RWPE1 (cell line): ENCODE data around the gene HDAC8.

Experiments
- CTCF ChIA-PET: fragments of 350-600 bp; sonication (Branson Sonifier 250); formaldehyde crosslinking; extraction: SDS; loops from one replicate; lab custom pipeline; 2021; lab: Yijun Ruan, JAX
- POLR2A ChIA-PET: fragments of 400-600 bp; formaldehyde crosslinking; extraction: SDS; loops from one replicate; lab custom pipeline; 2020; ENCODE audit warnings: antibody characterized with exemption; ENCODE audit not compliant: low non-redundant PET; lab: Yijun Ruan, JAX
- DNase-seq: peaks from one replicate; pipeline ENCODE4 v3.0.0; 2012; ENCODE audit warnings: low spot score
- H3K27ac ChIP-seq: fragments of 450-650 bp; 2 replicates; pipeline ENCODE4 v1.5.1; 2017
- TF ChIP-seq, protein P1 (sequence below): fragments of 450-650 bp; conservative IDR thresholded peaks from 2 replicates; pipeline ENCODE4 v1.5.1; 2017; ENCODE audit warnings: low read depth, mild to moderate bottlenecking

The HDAC8 gene

DNA sequence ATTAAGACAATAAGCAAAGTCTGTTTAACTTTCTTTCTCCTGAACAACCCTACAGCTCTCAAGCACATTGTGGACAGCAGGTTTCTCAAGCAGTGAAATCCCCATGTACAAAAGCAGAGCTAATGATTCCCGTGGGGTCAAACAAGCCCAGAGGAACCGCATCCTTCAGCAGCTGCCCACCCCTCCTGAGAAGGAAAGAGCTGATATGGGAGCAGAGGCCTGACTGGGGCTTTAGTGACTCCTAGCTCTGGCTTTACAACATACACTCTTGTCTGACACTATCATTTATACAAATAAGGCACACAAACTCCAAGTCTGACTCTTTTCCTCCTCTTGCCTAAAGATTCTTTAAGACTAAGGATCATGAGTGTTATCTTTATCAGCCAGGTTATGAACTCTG is 32.8 kb downstream of the HDAC8 start:
- H3K27ac ChIP-seq: no peak overlapping the region
- TF ChIP-seq, protein P1, sequence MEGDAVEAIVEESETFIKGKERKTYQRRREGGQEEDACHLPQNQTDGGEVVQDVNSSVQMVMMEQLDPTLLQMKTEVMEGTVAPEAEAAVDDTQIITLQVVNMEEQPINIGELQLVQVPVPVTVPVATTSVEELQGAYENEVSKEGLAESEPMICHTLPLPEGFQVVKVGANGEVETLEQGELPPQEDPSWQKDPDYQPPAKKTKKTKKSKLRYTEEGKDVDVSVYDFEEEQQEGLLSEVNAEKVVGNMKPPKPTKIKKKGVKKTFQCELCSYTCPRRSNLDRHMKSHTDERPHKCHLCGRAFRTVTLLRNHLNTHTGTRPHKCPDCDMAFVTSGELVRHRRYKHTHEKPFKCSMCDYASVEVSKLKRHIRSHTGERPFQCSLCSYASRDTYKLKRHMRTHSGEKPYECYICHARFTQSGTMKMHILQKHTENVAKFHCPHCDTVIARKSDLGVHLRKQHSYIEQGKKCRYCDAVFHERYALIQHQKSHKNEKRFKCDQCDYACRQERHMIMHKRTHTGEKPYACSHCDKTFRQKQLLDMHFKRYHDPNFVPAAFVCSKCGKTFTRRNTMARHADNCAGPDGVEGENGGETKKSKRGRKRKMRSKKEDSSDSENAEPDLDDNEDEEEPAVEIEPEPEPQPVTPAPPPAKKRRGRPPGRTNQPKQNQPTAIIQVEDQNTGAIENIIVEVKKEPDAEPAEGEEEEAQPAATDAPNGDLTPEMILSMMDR: no peak
- CTCF ChIA-PET: no interaction called here
- POLR2A ChIA-PET: no interaction called here
- no peak for DNase-seq

DNA sequence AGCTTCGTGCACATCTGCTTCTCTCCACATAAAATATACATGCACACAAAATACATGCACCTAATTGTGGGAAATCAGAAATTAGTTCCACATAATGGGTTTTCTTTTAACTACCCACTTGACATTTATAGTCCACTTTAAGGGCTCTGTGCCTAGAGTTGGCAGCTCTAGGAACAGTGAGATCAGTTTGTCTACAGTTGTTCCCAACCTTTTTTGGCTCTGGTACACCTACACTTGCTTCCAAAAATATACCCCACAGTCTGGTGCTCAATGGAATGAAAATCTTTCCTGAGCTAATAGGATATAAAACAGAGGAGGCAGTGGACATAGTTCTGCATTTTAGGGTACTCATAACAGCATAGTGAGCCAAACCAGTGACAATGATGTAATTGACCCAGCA is 36.1 kb downstream of the HDAC8 start:
- ChIA-PET CTCF (no interaction called here), POLR2A (interaction anchor here (0.9 kb wide), 1 partner anchor 260 kb away, joined by 3 read pairs; the partner anchor contains the start of gene RPS4X)
- TF ChIP-seq, protein P1: no peak
- no peak overlapping the region for H3K27ac ChIP-seq
- no peak for DNase-seq

DNA sequence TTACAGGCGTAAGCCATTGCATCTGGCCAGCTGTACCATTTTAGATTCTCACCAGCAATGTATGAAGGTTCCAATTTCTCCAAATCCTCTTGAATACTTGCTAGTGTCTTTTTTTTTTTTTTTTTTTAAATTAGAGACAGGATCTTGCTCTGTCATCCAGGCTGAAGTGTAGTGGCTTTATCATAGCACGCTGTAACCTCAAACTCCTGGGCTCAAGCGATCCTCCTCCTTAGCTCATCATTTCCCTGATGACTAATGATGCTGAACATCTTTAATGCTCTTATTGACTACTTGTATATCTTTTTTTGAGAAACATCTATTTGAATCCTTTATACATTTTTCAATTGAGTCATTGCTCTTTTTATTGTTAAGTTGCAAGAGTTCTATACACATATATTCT is 40.3 kb downstream of the HDAC8 start:
- ChIA-PET CTCF (no interaction called here), POLR2A (no interaction called here)
- no peak for DNase-seq
- H3K27ac ChIP-seq: no peak overlapping the region
- TF ChIP-seq, protein P1: no peak

DNA sequence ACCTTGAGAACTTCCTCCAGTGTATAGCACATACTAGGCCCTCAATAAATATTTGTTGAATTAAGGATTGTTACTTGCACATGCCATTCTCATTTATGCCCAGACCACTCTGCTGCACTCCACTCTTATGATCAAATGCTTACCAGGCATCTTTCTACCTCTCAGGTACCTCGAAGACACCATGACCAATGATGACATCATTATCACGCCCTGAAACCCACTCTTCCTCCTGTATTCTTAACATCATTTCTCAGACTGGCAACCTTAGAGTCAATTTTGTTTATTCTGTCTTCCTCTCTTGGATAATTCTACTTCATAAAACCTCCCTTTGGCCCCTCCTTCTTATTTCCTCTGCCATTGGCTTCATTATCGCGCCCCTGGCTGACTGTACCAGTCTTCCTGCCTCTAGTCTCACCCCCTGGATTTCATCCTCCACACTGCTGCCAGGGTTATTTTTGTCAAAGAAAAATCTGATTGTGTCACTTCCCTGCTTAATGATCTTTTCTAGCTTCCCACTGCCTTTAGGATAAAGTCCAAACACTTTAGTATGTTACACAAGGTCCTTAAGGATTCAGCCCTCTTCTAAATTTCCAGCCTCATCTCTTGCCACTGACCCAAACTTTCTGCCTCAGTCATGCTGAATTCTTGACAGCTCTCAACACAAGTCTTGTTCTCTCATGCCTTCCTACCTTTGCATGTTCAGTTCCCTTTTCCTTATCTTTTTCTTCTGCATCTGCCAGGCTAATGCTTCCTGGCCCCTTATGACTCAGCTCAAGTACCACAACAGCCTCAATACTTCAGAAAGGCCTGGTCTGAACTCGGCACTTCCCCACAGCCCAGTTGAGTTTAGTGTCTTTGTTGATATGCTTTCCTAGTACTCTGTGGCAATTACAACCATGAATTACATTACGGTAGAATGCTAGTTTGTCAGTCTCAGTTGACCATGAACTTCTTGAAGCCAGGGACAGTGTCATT is 45.8 kb downstream of the HDAC8 start:
- DNase-seq: no peak
- ChIA-PET CTCF (no interaction called here), POLR2A (no interaction called here)
- no peak overlapping the region for H3K27ac ChIP-seq
- TF ChIP-seq, protein P1: no peak

DNA sequence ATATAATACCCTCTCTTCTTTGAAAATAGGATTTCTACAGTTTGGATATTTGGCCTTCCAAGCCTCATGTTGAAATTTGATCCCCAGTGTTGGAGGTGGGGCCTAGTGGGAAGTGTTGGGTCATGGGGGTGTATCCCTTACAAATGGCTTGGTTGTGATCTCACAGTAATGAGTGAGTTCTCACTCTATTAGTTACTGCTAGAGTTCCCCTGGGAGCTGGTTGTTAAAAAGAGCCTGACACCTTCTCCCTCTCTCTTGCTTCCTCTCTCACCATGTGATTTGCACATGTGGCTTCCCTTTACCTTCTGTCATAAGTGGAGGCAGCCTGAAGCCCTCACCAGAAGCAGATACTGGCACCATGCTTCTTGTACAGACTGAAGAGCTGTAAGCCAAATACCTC is 73.9 kb downstream of the HDAC8 start:
- ChIA-PET CTCF (no interaction called here), POLR2A (no interaction called here)
- TF ChIP-seq, protein P1: no peak
- H3K27ac ChIP-seq: no peak overlapping the region
- DNase-seq: no peak

DNA sequence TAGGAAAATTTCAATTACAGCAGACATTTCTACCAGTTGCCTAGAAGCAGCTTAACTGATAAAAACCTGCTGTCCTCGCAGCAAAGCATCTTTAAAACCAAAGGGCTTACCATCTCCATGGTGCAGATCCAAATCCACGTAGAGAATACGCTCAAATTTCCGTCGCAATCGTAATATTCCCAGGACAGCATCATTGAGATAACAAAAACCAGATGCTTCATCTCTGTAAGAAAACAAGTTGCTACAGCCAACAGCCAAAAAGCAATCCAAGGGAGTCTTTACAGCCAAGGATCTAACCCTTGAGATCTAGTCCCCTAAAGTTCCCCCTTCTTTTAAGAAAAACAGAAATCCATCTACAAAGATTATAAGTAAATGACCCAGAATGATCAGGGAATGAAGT is 77.6 kb downstream of the HDAC8 start:
- TF ChIP-seq, protein P1: no peak

More for the DNA sequence above, 77.6 kb downstream of the HDAC8 start:
- no peak overlapping the region for H3K27ac ChIP-seq
- DNase-seq: no peak
- CTCF ChIA-PET: no interaction called here
- POLR2A ChIA-PET: no interaction called here
